ENCODE measurements around the gene POU2F2. TPM values are rescaled to one million over a fixed set of nuclear protein-coding genes. Genes with fewer than 3 reads are reported as not detected.

Gene POU2F2
- total and polyA plus RNA-seq, 10 donors = 22.3 to 67.4 (median 40.0) TPM

DNA sequence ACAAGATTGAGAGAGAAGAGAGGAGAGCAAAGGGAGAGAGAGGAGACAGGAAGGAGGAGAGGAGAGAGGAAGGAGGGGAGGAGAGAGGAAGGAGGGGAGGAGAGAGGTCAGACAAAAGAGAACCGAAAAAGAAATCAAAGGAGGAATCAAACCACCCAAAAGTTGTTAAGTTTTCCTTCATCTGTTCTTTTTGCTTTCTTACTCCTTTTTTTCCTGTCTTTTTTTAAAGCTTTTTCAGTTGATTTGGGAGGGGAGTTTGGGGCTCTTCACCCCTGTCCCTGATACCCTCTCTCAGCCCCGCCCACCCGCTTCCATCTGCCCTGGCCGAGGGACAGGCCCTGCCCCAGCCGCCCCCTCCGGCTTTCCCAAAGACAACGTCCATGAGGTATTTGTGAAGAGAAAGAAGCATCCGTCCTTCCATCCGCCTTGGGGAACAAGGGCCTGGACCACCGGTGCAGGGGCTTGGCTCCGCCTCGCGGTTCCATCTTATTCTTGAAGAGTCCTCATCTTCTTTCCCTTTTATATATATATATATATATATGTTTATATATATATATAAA lies 43.0 kb downstream of the POU2F2 start:
- Histone ChIP-seq H3K4me3 (peak overlapping the region in 1 of 8 donors; percentile 4), H3K4me1 (peaks cover 17 to 80% (median 55%) of the 10 kb centered on the region in 6 donors), H3K9me3 (no peaks in the 10 kb centered on the region), H3K27me3 (replicated peaks in 1 of 7) (no peaks in the 10 kb centered on the region), H3K27ac (peak overlapping the region; percentile 30 to 79 (median 64)), H3K36me3 (peaks cover 0 to 42% (median 14%) of the 10 kb centered on the region in 6 donors)
- intact Hi-C loops (cut with DNase I; ENCODE audit: low total_unique reads) = no loop called here
- DNase-seq = no peak
- TF ChIP-seq, protein P1, sequence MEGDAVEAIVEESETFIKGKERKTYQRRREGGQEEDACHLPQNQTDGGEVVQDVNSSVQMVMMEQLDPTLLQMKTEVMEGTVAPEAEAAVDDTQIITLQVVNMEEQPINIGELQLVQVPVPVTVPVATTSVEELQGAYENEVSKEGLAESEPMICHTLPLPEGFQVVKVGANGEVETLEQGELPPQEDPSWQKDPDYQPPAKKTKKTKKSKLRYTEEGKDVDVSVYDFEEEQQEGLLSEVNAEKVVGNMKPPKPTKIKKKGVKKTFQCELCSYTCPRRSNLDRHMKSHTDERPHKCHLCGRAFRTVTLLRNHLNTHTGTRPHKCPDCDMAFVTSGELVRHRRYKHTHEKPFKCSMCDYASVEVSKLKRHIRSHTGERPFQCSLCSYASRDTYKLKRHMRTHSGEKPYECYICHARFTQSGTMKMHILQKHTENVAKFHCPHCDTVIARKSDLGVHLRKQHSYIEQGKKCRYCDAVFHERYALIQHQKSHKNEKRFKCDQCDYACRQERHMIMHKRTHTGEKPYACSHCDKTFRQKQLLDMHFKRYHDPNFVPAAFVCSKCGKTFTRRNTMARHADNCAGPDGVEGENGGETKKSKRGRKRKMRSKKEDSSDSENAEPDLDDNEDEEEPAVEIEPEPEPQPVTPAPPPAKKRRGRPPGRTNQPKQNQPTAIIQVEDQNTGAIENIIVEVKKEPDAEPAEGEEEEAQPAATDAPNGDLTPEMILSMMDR (IDR thresholded peaks at IDR 0.05 in 8 of 11, conservative IDR thresholded peaks at IDR 0.05 in 3 of 11) = no peak
- TF ChIP-seq POLR2AphosphoS5 (IDR thresholded peaks at IDR 0.05) = no peak
- TF ChIP-seq POLR2A (IDR thresholded peaks at IDR 0.05) = no peak
- 74 to 85% (median 83%) methylated on average over 13 of the region's 13 CpGs for WGBS, 5 donors

DNA sequence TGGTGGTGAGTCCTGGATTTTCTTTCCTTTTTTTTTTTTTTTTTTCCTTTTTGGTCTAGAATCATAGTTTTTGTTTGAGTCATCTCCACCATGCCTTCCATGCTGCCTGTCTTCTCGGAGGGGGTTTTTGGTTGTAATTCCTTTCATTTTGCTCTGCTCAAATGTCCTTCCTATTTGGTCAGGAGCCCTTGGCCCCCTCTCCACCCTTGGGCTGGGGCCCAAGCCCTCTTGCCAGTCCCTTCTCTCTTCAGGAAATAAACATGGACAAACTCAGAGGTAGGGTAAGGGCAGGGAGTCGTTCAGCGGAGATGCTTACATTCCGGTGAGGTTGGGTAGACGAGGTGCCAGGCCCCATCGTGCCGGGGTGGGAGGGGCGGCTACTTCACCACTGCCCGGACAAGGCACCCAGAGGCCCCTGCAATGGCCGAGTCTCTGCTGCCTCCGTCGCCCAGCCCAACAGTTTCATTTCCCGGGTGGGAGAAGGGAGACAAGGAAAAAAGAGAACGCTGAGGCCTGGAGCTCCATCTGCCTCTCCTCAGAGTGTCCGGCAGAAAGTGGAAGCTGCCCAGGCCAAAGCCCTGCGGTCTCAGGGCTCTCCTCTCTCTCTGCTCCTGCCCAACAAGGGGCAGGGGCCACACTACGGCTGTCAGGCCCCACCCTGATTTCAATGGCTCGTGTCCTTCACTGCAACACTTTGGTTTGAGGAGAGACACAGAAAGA lies 43.6 kb downstream of the POU2F2 start:
- Histone ChIP-seq H3K27ac (peak overlapping the region; percentile 30 to 79 (median 64)), H3K9me3 (no peaks in the 10 kb centered on the region), H3K4me1 (peaks cover 17 to 73% (median 49%) of the 10 kb centered on the region in 6 donors), H3K27me3 (replicated peaks in 1 of 7) (no peaks in the 10 kb centered on the region), H3K36me3 (peaks cover 0 to 42% (median 9%) of the 10 kb centered on the region in 6 donors), H3K4me3 (peak overlapping the region in 1 of 8 donors; percentile 4)
- no peak for DNase-seq
- 48 to 80% (median 71%) methylated on average over 18 of the region's 18 CpGs for WGBS, 5 donors
- TF ChIP-seq POLR2AphosphoS5 (IDR thresholded peaks at IDR 0.05) = peak; percentile 38 to 71 (median 51)
- TF ChIP-seq, protein P1 (IDR thresholded peaks at IDR 0.05 in 8 of 11, conservative IDR thresholded peaks at IDR 0.05 in 3 of 11) = no peak
- TF ChIP-seq POLR2A (IDR thresholded peaks at IDR 0.05) = no peak
- intact Hi-C loops (cut with DNase I; ENCODE audit: low total_unique reads) = no loop called here

DNA sequence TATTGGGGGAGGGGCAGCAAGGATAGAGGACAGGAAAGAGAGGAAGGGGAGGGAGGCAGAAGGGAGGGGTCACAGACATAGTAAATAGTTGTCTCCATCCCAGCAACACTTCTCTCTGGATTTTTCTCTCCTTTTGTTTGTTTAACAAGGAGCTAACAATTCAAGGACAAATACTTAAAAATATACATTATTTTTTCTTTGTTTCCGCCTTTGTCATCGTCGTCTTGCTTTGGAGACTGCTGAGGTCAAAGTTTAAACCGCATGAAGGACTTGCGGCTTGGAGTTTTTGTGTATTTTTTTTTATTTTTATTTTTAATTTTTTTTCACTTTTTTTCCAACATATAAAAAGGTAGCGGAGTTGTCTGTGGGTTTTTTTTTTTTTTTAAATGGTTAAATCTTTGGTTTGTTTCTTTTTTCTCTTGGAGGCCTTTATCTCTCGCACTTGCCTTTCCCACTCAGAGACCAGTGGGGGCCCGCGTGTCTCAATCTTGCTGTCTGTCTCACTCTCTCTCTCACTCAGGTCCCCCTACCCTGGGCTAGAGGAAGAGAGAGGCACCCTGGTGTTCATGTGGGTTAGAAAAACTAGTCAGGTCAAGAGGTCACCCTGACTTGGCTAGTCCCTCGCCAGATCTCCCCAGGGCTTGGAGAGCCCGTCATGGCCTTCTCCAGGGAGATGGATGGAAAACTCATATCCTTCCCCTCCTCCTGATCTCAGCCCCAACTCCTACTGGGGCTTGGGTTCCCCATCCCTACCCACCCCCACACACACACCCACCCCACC lies 45.3 kb downstream of the POU2F2 start:
- DNase-seq = no peak
- TF ChIP-seq POLR2A (IDR thresholded peaks at IDR 0.05) = no peak
- TF ChIP-seq, protein P1 (IDR thresholded peaks at IDR 0.05 in 8 of 11, conservative IDR thresholded peaks at IDR 0.05 in 3 of 11) = no peak
- peak in 1 of 3 donors; percentile 8 for TF ChIP-seq POLR2AphosphoS5 (IDR thresholded peaks at IDR 0.05)
- Histone ChIP-seq H3K27me3 (replicated peaks in 1 of 7) (no peaks in the 10 kb centered on the region), H3K27ac (peak overlapping the region in 1 of 8 donors; percentile 38), H3K4me1 (peaks cover 16 to 67% (median 38%) of the 10 kb centered on the region in 6 donors), H3K9me3 (no peaks in the 10 kb centered on the region), H3K36me3 (peaks cover 0 to 38% (median 7%) of the 10 kb centered on the region in 6 donors), H3K4me3 (no peak overlapping the region)
- 70 to 83% (median 78%) methylated on average over 11 of the region's 11 CpGs for WGBS, 5 donors
- intact Hi-C loops (cut with DNase I; ENCODE audit: low total_unique reads) = no loop called here
